NCI-H2107 (cell line): ENCODE measurements around the gene ZC3H13.

Experiments
- DNase-seq: peaks from one replicate; lab custom pipeline; 2025; lab: John Stamatoyannopoulos, UW

Gene ZC3H13

GRCh38 chr13:46058268-46058667 is 5.7 kb upstream of the ZC3H13 start:
- no peak for DNase-seq

- DNase-seq, result no peak
These were observed 4.9 kb upstream of the ZC3H13 start for GRCh38 chr13:46057256-46058015.

GRCh38 chr13:46053162-46054012 is 841 bp upstream of the ZC3H13 start:
- no peak for DNase-seq

- no peak for DNase-seq
These were observed 603 bp downstream of the ZC3H13 start for GRCh38 chr13:46051968-46052318.

- no peak for DNase-seq
These were observed 1.8 kb downstream of the ZC3H13 start for GRCh38 chr13:46050771-46051170.

- DNase-seq, result no peak
These were observed 7.1 kb downstream of the ZC3H13 start for GRCh38 chr13:46045424-46045823.

GRCh38 chr13:46043647-46044046 is 8.9 kb downstream of the ZC3H13 start:
- DNase-seq, result no peak

- DNase-seq, result no peak
These were observed 11.1 kb downstream of the ZC3H13 start for GRCh38 chr13:46041419-46041839.

- DNase-seq, result no peak
These were observed 11.8 kb downstream of the ZC3H13 start for GRCh38 chr13:46040763-46041162.

GRCh38 chr13:46039411-46040182 is 12.9 kb downstream of the ZC3H13 start:
- no peak for DNase-seq

- no peak for DNase-seq
These were observed 14.2 kb downstream of the ZC3H13 start for GRCh38 chr13:46038296-46038695.

- no peak for DNase-seq
These were observed 17.5 kb downstream of the ZC3H13 start for GRCh38 chr13:46035066-46035465.

GRCh38 chr13:46032341-46032740 is 20.2 kb downstream of the ZC3H13 start:
- DNase-seq, result no peak

- DNase-seq, result no peak
These were observed 20.8 kb downstream of the ZC3H13 start for GRCh38 chr13:46031581-46032263.

- DNase-seq, result no peak
These were observed 27.4 kb downstream of the ZC3H13 start for GRCh38 chr13:46025157-46025556.

GRCh38 chr13:46022481-46022880 is 30.1 kb downstream of the ZC3H13 start:
- DNase-seq, result no peak

- DNase-seq, result no peak
These were observed 36.3 kb downstream of the ZC3H13 start for GRCh38 chr13:46016216-46016615.

GRCh38 chr13:46015366-46015765 is 37.2 kb downstream of the ZC3H13 start:
- DNase-seq, result no peak

GRCh38 chr13:46012404-46012803 is 40.1 kb downstream of the ZC3H13 start:
- DNase-seq, result no peak

GRCh38 chr13:46010148-46010547 is 42.4 kb downstream of the ZC3H13 start:
- DNase-seq, result no peak

GRCh38 chr13:46008631-46009030 is 43.9 kb downstream of the ZC3H13 start:
- no peak for DNase-seq
